ENCODE measurements around the gene PTPRB.

The PTPRB gene

DNA sequence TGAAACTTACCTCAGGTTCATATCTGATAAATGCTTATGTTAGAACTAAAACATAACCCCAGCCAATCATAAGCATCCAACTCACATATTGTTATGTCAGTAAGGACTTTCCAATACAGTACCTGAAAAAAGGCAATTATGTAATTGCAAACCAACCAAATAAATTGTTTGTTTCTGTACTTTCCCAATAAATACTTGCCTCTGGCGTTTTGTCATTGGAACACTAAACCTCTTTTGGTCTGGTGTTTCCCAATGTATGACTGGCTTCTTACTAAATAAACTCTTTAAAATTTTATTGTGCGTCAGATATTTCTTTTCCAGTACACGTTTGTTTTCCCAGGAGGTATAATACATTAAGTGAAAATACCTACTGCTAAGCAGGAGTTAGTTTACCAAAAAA is 6.7 kb upstream of the PTPRB start:
- no peak for DNase-seq (ENCODE audit: low read depth in 2 of 2)

DNA sequence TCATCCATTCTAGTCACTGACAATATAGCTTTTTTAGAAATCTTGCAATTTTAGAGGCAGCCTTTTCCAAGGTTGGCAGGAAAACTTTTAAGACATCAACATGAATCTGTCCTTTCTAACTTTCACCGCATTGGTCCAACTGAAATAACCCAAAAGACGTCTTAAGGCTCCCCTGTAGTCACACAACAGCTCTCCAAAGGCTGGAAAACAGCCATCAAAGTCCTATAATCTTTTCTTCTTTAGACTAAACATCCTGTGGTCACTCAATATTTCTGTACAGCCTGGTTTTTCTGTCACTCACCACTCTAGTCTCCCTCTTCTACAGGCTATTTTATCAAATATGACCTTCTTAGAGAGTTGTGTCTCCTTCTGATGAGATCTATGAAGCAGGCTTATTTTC is 4.5 kb upstream of the PTPRB start:
- no peak for DNase-seq (ENCODE audit: low read depth in 2 of 2)

DNA sequence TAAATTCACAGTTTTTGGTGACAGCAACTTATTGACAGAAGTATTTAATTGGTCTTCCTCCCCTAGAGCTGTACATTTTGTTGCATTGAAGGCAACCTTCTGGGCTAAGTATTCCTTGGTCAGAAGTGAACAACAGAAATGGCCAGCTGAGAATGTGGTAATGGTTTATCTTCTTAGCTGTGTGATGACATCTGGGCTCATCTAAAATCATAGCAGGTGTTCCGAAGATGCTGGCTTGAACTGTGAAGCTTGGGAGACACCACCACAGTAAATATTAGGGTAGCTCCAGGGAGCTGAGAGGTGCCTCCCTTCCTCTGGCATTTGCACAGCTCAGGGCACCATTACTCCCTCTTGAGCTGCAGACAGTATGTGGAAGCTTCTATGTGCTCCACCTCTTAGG is 3.7 kb upstream of the PTPRB start:
- no peak for DNase-seq (ENCODE audit: low read depth in 2 of 2)

DNA sequence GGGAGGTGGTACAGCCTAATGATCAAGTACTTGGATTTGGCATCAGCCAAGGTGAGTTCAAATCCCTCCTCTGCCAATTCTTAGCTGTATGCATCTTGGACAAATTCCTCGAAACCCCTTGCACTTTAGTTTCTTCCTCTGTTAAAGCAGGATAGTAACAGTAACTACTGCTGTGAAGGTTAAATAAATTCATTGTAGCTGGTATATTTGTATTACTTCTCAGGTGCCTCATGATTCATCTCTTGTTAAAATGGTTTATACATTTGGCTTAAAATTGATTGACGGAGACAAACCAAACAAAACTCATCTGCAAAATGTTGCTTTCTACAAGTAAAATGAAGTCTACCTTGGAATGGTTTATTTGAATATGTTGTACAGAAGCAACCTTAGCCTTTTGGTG is 2.3 kb upstream of the PTPRB start:
- no peak for DNase-seq (ENCODE audit: low read depth in 2 of 2)

DNA sequence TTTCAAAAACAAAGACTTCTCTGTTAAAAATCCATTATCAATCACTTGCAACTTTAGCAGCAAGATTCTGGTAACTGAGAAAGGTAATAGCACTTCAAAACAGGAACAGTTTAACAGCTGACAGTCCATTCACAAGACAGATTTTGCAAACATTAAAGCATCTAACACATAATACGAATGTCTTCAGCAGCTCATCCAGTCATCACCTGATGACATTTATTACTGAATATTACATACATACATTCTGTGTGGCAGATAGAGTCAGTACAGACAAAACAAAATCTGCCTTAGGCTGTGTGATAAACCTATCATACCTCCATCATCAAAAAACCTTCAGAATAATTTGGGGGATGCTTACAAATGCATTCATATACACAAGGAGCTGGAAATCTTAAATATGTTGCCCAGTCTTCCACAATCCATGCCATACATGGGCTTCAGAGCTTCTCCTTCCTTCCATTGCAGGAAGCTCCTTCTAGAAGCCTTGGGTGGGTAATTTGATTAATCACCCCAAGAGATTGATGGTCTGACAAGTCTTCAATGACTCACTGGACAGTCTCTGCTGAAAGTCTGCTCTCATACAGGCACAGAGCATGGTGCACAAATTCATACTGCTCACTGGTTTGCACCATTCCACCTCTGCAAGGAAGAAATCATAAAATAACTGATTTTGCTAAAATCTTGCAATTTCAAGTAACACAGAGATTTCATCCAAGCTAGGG is 1.6 kb upstream of the PTPRB start:
- no peak for DNase-seq (ENCODE audit: low read depth in 2 of 2)

DNA sequence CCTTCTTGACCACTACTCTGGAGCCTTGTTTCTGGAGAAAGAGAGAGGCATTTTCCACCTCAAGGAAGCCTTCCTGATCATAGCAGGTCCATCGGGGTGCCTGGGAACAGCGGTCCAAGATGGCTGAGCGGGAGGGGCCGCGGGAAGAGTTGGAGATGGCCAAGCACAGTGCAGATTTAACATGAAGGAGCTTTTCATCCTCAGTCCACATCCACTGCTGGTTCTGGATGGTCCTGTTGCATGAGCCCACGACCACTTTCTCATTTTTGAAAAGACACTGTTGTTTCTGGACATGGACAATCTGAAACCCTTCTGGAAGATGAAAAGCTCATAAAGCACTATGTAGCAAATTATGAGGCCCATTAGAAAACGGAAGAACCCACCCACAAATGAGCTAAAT is 1.5 kb downstream of the PTPRB start:
- DNase-seq (ENCODE audit: low read depth in 2 of 2) = no peak

DNA sequence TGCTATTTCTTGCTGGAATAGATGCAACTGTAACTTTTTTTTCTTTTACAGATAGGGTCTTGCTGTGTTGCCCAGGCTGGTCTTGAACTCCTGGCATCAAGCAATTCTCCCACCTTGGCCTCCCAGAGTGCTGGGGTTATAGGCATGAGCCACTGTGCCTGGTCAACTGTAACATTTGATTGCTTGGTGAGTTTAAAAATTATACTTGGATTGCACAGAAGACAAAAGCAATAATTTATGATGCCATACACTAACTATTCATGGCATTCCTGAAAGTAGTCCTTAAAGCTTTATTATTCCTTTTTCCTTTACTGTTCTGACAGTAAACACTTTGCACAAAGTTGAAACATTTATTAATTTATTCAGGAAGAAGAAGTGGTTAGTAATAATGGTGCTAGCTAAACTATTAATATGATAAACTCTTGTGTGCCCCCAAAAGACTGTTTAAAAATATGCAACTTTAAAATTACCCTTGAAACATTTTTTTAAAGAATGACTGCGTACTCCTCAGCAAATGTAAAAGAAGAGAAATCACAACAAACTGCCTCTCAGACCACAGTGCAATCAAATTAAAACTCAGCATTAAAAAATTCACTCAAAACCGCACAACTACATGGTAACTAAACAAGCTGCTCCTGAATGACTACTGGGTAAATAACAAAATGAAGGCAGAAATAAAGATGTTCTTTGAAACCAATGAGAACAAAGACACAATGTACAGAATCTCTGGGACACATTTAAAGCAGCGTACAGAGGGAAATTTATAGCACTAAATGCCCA is 8.3 kb downstream of the PTPRB start:
- DNase-seq (ENCODE audit: low read depth in 2 of 2) = no peak

DNA sequence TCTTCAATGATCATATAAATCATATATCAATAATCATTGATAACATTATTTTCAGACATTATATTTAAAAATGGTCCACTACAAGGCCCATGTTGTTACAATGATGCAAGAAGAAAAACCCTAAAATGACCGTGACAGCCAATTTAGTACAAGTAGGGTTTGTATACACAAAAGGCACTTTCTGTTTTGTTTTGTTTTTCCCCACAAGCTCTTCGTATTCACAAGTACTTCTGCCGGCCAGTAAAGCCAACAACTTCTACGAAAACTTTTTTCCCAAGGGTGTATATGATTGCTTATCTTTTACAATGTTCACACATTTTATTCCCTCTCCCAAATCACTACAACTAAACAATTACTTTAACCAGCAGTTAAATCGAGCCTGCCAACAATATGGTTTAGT is 9.6 kb downstream of the PTPRB start:
- DNase-seq (ENCODE audit: low read depth in 2 of 2) = no peak

DNA sequence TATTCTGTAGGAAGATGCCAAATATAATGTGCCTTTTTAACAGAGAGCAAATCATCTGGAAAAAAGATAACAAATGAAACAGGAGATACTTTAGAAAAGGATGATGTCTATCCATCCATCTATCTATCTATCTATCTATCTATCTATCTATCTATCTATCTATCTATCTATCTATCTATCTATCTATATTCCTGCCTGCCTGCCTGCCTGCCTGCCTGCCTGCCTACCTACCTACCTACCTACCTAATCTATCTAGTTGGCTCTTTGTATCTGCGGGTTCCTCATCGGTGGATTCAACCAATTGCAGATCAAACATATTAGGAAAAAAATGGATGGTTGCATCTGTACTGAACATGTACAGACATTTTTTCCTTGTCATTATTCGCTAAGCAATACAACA is 11.0 kb downstream of the PTPRB start:
- DNase-seq (ENCODE audit: low read depth in 2 of 2) = no peak

DNA sequence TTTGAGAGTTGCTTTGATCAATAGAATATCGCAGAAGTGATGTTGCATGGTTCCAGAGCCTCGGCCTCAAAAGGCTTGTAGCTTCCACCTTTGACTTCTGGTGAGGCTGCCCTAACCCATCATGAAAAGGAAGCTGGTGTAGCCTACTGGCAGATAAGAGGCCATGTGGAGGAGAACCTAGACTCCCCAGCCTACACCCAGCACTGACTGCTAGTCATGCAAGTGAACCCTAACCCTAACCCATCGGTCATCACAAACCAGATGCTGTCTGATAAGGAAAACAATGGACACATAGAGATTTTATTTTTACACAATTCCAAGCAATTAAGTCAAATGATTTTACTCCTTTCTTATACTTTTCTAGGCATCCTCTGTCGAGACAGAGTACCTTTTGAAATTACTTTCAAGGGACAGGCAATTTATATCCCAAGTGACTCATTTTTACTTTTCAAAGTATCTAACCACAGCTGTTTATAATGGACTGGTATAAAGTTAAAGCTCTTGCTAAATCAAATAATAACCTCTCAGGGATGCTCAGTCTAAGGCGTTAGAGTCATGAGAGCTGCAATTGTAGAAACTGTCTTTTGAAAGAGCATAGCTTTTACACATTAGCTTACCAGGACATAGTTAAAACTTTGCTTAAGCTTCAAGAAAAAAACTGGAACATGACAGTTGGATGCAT is 17.6 kb downstream of the PTPRB start:
- DNase-seq (ENCODE audit: low read depth in 2 of 2) = no peak

DNA sequence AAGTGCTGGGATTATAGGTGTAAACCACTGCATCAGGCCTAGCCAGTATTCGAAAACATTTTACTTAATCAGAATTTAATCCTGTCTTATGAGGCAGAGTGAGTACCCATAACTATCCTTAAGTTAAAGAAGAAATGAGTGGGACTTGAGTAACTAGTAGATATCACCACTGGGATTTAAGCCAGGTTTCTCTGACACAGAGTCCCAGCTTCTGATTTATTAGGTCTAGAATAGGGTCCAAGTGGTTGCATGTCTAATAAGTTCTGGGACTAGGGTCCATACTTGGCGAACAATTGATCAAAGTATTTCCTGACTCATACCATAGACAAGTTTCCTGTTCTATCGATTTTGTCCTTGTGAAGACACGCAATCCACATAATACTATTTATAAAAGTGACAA is 18.9 kb downstream of the PTPRB start:
- no peak for DNase-seq (ENCODE audit: low read depth in 2 of 2)

DNA sequence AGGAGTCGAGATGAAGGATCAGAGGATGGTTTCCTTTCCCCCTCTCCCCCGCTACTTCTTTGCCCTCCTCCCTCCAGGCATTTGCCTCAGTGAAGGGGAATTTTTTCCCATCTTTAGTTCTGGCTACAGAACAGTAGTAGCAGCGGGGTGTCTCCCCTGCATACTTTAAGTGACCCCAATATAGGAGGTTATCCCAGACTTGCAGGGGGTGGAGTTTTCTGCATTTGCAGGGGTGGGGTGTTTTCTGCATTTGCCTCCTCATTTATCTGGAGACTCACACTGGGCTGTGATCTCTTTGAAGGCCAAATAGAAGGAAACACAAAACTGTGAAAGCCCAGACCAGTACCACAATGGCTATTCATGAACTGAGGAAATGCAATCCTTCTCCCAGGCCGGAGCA is 19.8 kb downstream of the PTPRB start:
- DNase-seq (ENCODE audit: low read depth in 2 of 2) = no peak

DNA sequence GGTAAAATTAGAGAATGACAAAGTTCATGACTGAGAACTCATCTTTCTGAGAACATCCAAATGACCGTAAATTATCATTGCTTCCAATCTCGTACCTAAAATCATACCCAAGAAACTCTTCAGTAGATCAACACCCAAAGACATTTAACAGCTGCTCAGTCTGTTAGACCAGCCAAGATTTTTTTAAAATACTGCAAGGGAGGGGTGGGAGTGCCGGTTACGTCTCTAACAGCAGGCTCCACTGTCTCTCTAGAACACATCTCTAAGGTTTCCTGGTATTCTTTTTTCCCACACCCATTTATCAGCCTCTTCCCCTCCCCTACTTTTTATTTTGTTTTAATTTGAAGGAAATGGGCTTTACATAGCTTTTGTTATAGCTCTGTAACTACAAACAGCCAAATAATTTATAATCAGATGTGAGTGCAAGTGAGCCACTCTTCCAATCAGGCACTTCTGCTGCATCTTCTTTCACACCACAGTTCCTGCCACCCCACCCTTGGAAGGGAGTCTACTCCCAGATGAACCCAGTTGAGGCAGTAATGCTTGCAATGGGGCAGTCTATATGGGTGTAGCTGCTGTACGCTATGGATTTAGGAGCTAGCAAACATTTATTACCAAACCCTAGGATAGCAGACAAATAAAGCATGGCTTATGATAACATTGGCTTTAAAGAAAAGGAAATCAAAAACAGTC is 21.9 kb downstream of the PTPRB start:
- no peak for DNase-seq (ENCODE audit: low read depth in 2 of 2)

DNA sequence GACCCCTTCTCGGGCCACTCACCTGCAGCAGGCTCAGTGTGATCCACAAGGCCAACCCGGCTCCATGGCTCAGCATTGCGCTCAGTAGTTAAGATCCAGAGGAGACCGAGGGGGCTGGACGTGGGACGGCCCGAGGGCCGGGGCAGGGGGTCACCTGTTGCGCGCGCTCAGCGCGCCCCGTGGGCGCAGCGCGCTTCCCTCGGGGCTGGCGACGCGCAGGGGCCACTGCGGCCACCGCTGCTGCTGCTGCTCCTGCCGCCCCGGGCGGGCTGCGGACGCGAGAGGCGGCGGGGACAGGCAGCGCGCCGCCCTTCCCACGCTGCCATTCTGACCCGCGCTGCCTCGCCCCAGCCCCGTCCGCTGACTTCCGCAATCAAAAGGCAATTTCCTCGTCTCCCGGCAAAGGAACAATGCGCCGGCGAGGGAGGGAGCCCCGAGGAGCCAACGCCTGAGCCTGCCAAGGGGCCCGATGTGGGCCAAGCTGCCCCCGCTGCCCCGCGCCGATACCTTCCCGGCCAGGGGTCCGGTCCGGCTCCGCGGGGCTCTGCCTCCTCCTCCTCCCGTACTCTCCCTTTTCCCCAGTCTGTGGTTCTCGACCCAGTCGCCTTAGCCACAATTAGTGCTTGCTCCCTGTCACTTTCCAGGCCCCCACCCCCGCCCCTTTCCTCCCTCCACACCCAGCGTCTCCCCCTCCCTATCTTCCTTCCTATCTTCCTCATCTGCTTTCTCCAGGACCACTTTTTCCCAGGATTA is 27.3 kb downstream of the PTPRB start:
- no peak for DNase-seq (ENCODE audit: low read depth in 2 of 2)

DNA sequence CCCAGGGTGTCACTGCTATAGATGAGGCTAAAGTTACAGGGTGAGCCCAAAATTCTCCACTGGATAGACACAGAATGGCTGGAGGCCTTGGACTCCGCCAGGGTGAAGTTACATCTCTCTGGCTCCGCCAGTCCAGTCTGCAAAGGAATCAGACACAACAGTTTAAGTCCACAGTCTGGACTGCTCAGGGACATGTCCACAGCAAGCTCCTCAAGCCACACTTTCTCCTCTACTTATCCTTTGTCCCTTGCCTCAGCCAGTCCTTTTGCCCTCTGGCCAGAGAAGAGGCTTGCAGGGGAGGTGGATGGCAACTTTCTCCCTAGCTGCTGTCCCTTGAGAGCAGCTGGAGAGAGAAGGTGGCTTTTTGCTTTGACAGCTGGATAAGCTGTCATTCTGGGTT is 28.0 kb downstream of the PTPRB start:
- no peak for DNase-seq (ENCODE audit: low read depth in 2 of 2)

DNA sequence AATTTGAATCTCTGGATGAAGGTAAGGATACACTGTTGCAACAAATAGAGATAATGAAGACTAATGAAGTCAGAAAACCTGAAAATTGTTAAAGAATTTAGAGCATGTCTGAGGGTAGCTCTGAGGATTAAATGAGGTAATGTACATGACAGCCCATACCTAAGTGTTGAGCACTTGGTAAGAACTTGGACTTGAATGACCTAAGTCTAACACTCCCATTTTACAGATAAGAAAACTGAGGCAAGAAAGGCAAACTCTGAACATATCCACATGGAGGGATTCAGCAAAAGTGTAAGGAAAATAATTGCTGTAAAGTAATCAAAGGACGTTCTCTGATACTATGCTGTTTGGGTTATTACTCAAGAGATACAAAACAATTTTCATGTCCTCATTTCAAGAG is 29.0 kb downstream of the PTPRB start:
- DNase-seq (ENCODE audit: low read depth in 2 of 2) = no peak

DNA sequence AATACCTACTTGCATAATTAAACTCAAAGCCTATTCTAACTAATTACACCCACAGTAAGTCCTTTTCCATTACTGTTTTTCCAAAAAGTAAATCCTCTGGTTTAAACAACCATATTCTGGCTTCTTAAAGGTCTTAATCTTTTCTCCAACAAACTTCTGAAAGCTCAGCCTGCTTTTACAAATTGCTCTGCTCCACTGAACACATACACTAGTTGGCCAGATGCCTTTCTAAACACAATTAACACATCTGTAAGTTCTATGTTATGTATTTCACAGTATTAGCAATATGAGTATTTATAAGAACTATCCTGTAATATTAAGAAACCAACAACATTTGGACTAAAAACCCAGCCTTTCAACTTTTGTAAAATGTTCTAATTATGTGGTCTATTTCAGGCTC is 30.1 kb downstream of the PTPRB start:
- DNase-seq (ENCODE audit: low read depth in 2 of 2) = no peak

DNA sequence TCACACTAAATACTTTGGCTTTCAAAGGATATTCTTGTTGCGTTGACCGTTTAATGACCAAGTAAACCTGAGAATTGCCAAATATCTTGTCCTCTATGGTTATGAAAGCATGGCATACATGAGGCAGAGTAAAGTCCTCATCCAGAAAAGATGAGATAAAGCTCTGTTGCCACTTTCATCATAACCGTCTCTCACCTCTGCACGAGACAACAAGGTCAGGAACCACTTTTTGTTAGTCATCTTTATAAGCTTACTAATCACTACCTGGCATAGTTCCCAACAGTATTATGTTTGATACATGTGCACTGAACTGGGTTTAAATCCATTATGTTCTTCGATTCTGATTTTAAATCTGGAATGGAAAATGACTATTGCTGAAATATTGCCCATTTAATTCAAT is 31.3 kb downstream of the PTPRB start:
- DNase-seq (ENCODE audit: low read depth in 2 of 2) = no peak

DNA sequence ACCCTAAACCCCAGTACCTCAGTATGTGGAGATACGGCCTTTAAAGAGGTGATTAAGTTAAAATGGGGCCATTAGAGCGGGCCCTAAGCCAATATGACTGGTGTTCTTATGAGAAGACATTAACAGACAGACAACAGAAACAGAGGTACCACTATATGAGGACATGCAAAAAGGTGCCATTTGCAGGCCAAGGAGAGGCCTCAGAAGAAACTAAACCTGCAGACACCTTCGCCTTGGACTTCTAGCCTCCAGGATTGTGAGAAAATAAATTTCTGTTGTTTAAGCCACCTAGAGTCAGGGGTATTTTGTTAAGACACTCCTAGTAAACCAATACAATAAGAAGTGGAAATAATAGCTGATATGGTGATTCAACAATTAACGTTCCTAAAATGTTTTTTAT is 32.6 kb downstream of the PTPRB start:
- no peak for DNase-seq (ENCODE audit: low read depth in 2 of 2)

DNA sequence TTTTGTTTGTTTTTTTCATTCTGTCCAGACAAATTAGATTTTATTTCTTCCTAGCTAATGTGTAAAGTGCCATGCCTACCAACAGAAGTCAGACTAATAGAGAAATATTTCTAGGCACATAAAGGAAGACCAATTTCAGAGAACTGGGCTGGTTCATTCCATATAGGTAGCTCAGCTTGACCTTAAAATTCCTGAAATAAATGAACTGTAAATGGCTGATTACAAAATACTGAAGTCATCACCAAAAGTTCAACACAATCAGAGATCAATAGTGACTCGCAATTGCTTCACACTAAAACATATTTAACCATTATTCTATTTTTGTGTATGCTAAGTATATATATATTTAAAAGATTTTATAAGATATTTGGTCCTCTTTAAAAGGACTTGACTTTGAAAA is 34.2 kb downstream of the PTPRB start:
- no peak for DNase-seq (ENCODE audit: low read depth in 2 of 2)

DNA sequence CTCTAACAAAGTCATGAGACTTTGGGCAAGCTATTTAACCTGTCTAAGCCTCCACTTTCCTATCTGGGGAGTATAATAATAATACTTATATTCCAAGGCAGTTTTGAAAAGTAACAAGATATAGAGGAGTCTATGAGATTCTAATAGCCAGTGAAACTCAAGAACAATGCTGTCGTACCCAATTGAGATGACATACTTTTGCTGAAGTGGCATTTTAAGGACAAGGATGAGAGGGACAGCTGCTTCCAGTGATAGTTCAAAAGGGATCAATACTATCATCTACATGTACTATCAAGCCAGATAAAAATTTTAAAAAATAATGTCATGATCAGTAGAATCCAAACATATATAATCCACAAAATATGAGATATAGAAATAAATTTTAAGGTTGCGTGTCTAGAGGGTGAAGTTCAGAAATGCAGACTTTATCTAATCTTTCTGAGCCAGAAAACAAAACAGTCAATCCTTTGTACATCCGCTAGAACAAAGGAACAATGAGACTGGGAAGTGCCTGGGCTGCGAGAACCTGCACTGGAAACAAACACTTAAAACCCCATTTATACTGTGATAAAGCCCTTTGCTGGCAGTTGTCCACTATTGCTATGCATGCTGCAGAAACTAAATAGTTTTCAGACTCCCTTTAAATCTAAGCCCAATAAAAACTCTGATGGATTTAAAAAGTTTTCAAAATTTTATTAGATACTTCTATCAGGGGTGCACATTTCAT is 38.6 kb downstream of the PTPRB start:
- DNase-seq (ENCODE audit: low read depth in 2 of 2) = no peak
